ENCODE results near the gene LZTS3. TPM values are rescaled to one million over a fixed set of nuclear protein-coding genes. Genes with fewer than 3 reads are reported as not detected.
"Not testable (repeated sequence)": the region's sequence is repeated elsewhere in the genome, so short reads cannot be mapped to it uniquely, and the experiment has no call there.

Gene LZTS3
- total RNA-seq, 1 donor from 2014 or later: 11.3 TPM

DNA sequence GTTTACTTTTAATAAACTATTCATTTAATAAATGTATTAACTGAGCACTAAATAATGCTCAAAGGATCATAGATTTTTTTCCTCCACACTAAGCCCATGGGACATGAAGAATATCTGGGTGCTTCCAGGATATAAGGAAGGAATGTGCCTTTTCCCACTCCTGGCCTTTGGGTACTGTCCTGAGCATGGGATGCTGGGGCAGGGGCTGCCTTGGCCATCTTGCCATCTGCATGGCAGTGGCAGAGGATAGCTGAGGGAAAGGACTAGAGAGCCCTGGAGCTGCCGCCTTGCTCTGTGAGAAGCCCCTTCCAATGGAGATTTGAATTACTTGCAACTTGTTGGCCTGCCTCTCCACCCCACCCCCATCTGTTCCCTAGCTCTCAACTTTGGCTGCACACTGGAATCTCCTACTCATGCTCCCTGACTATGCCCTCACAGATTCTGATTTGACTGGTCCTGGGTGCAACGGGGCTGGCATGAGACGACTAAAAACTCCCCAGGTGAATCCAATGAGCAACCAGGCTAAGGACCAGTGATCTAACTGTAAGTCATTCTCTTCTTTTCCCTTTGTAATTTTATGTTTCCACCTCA is 15.6 kb upstream of the LZTS3 start:
- TF ChIP-seq, protein P1, sequence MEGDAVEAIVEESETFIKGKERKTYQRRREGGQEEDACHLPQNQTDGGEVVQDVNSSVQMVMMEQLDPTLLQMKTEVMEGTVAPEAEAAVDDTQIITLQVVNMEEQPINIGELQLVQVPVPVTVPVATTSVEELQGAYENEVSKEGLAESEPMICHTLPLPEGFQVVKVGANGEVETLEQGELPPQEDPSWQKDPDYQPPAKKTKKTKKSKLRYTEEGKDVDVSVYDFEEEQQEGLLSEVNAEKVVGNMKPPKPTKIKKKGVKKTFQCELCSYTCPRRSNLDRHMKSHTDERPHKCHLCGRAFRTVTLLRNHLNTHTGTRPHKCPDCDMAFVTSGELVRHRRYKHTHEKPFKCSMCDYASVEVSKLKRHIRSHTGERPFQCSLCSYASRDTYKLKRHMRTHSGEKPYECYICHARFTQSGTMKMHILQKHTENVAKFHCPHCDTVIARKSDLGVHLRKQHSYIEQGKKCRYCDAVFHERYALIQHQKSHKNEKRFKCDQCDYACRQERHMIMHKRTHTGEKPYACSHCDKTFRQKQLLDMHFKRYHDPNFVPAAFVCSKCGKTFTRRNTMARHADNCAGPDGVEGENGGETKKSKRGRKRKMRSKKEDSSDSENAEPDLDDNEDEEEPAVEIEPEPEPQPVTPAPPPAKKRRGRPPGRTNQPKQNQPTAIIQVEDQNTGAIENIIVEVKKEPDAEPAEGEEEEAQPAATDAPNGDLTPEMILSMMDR (IDR thresholded peaks at IDR 0.05; ENCODE audit: insufficient read depth, low read length, severe bottlenecking): no peak
- Histone ChIP-seq H3K27me3 (ENCODE audit: control insufficient read depth, insufficient read depth, low read length) (no peaks in the 10 kb centered on the region), H3K4me3 (ENCODE audit: low read depth, low read length) (no peak overlapping the region), H3K36me3 (ENCODE audit: control insufficient read depth, insufficient read depth, low read length) (peaks cover 24% of the 10 kb centered on the region)
- DNase-seq (ENCODE audit: low read depth) (no peak), FAIRE-seq (no peak)

DNA sequence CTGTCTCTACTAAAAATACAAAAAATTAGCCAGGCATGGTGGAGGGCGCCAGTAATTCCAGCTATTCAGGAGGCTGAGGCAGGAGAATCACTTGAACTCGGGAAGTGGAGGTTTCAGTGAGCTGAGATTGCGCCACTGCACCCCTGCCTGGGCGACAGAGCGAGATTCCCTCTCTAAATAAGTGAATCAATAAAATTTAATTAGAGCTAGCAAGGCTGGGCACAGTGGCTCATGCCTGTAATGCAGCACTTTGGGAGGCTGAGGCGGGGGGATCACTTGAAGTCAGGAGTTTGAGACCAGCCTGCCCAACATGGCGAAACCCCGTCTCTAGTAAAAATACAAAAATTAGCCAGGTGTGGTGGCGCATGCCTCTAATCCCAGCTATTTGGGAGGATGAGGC is 14.5 kb upstream of the LZTS3 start:
- peaks cover 20% of the 10 kb centered on the region for H3K36me3 ChIP-seq (ENCODE audit: control insufficient read depth, insufficient read depth, low read length)
- FAIRE-seq; H3K4me3 ChIP-seq (ENCODE audit: low read depth, low read length); DNase-seq (ENCODE audit: low read depth); H3K27me3 ChIP-seq (ENCODE audit: control insufficient read depth, insufficient read depth, low read length): not testable (repeated sequence)

DNA sequence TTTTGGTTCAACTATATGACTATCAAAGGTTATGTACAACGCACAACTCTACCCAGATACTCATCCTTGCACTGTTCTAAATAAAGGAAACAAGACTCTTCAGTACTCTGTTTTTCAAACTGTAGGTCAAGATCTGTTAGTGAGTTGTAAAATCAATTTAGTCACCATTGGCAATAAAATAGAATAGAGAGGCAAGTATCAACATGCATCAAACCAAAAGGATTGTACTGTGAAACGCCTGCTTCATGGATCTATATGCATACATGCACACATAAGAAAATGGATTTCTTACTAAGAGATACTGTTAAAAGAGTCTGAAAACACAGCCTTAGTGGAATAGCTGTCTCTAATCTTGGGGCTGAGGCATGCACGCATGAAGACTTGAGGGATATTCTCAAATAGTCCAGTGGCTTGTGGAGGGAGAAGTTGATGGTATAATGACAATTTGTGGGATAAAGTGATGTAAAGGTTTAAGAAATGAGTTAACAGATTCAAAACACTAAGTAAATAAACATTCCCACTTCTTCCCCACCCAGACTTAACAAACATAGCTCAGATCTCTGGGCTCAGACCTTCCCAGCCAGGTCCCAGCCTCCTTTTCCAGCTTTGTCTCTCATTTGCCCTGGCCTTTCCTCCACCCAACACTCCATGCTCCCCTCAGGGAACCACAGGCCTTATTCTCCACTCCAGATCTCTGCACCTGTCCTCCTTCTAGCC is 10.7 kb upstream of the LZTS3 start:
- no peaks in the 10 kb centered on the region for H3K27me3 ChIP-seq (ENCODE audit: control insufficient read depth, insufficient read depth, low read length)
- TF ChIP-seq, protein P1 (IDR thresholded peaks at IDR 0.05; ENCODE audit: insufficient read depth, low read length, severe bottlenecking): no peak
- H3K4me3 ChIP-seq (ENCODE audit: low read depth, low read length): no peak overlapping the region
- FAIRE-seq (no peak), DNase-seq (ENCODE audit: low read depth) (peak; percentile 65)
- no peaks in the 10 kb centered on the region for H3K36me3 ChIP-seq (ENCODE audit: control insufficient read depth, insufficient read depth, low read length)

DNA sequence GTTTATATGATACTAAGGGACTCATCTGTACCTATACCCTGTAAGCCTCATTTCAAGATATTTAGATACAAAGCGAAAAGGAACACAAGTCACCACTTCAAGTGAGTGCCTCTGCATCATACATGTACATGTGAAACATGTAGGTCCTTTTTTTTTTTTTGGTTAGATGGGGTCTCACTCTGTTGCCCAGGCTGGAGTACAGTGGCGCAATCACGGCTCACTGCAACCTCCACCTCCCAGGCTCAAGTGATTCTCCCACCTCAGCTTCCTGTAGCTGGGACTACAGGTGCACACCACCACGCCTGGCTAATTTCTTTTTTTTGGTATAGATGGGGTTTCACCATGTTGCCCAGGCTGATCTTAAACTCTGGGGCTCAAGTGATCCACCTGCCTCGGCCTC is 9.1 kb upstream of the LZTS3 start:
- not testable (repeated sequence) for H3K4me3 ChIP-seq (ENCODE audit: low read depth, low read length); FAIRE-seq; H3K36me3 ChIP-seq (ENCODE audit: control insufficient read depth, insufficient read depth, low read length); DNase-seq (ENCODE audit: low read depth); H3K27me3 ChIP-seq (ENCODE audit: control insufficient read depth, insufficient read depth, low read length)

DNA sequence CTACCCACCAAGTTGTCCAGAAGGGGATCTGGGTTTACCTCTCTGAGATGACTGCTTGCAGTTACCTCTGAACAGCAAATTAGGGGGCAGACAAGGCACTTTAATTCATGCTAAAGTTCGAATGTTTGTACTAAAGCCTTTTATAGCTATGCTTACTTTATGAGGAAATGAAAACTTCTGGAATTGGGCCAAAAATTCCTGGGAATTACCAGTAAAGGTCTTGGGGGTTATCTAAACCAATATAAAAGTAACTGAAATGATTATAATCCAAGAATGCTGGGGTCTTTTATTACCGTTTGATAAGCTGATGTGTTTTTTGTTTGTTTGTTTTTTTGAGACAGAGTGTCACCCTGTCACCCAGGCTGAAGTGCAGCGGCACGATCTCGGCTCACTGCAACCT is 7.9 kb upstream of the LZTS3 start:
- Histone ChIP-seq H3K36me3 (ENCODE audit: control insufficient read depth, insufficient read depth, low read length) (no peaks in the 10 kb centered on the region), H3K27me3 (ENCODE audit: control insufficient read depth, insufficient read depth, low read length) (no peaks in the 10 kb centered on the region), H3K4me3 (ENCODE audit: low read depth, low read length) (no peak overlapping the region)
- DNase-seq (ENCODE audit: low read depth): no peak
- no peak for FAIRE-seq
- TF ChIP-seq, protein P1 (IDR thresholded peaks at IDR 0.05; ENCODE audit: insufficient read depth, low read length, severe bottlenecking): no peak

DNA sequence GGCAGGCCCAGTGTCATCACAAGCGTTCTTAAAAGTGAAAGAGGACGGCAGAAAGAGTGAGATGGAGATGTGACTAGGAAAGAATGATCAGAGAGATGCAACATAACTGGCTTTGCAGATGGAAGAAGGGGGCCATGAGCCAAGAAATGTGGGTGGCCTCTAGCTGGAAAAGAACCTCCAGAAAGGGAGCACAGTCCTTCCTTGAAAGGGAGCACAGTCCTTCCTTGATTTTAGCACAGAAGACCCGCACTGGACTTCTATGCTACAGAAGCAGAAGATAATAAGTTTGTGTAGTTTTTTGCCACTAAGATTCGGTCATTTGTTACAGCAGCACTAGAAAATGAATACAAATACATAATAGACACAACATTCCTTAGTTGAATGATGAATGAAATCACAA is 7.0 kb upstream of the LZTS3 start:
- Histone ChIP-seq H3K36me3 (ENCODE audit: control insufficient read depth, insufficient read depth, low read length) (no peaks in the 10 kb centered on the region), H3K4me3 (ENCODE audit: low read depth, low read length) (no peak overlapping the region), H3K27me3 (ENCODE audit: control insufficient read depth, insufficient read depth, low read length) (no peaks in the 10 kb centered on the region)
- DNase-seq (ENCODE audit: low read depth) (no peak), FAIRE-seq (no peak)
- TF ChIP-seq, protein P1 (IDR thresholded peaks at IDR 0.05; ENCODE audit: insufficient read depth, low read length, severe bottlenecking): no peak

Data from bronchial epithelial cell (primary cell).